K562 (cell line): ENCODE results near the gene UBAC2. TPM values are rescaled to one million over a fixed set of nuclear protein-coding genes. Genes with fewer than 3 reads are reported as not detected.
A peak's percentile ranks its signal among the peaks of the same experiment; 100 is the strongest.

Experiments used
- ATAC-seq: fragments of 200-7000 bp; cut with Tn5 transposase; 3 replicates; pipeline ENCODE4 v1.9.1; 2020; ENCODE audit warnings: moderate library complexity
- BruUV-seq: library from RNA; stranded (reverse); fragments of 400-500 nt; replicated peaks from 2 replicates; lab custom pipeline; 2021; lab: Mats Ljungman, UMichigan
- CTCF ChIA-PET: fragments of 300-600 bp; formaldehyde crosslinking; extraction: SDS; loops from one replicate; lab custom pipeline; 2021; ENCODE audit warnings: low intra/inter-chr PET ratio; lab: Yijun Ruan, JAX
- POLR2A ChIA-PET: fragments of 300-600, 350-650 bp; sonication (Branson Sonifier 250); formaldehyde crosslinking; extraction: SDS; loops from one replicate; lab custom pipeline; 2021; ENCODE audit warnings: antibody characterized with exemption, inconsistent platforms; lab: Yijun Ruan, JAX
- DNase-seq, 4 experiments: peaks; one replicate each; pipeline versions ENCODE4 v3.0.0 to v3.0.0-alpha.2; 2011 to 2018; ENCODE audit warnings: low spot score in 3 of 4, mixed read lengths in 3 of 4; ENCODE audit errors: extremely low read depth in 1 of 4
- FAIRE-seq: peaks from 2 replicates; lab custom pipeline; 2011; peaks lifted over from hg19 to GRCh38; lab: Jason Lieb, UNC
- H2AFZ ChIP-seq: 2 replicates; pipeline ENCODE4 v1.6.0; 2011; ENCODE audit warnings: low read depth, low read length, control low read depth, inconsistent platforms
- H3K27ac ChIP-seq: fragments of 200-600 bp; 3 replicates; pipeline ENCODE4 v1.8.0; 2011; ENCODE audit warnings: low read depth, mild to moderate bottlenecking, control low read depth, inconsistent platforms, low read length, moderate library complexity, mixed read lengths; ENCODE audit errors: extremely low read depth
- H3K27me3 ChIP-seq, 2 experiments: fragments of 300-600 bp in 1 of 2; 2 replicates in 1 of 2; 3 replicates in 1 of 2; pipeline versions ENCODE4 v1.6.0 to v1.8.0; 2011; ENCODE audit warnings: inconsistent platforms in 2 of 2, low read length in 2 of 2, mild to moderate bottlenecking in 1 of 2, mixed read lengths in 1 of 2, moderate library complexity in 1 of 2; ENCODE audit not compliant: control insufficient read depth in 2 of 2, insufficient read depth in 2 of 2
- H3K36me3 ChIP-seq: fragments of 300-600 bp; 3 replicates; pipeline ENCODE4 v1.8.0; 2011; ENCODE audit warnings: mild to moderate bottlenecking, low read length, inconsistent platforms; ENCODE audit not compliant: control insufficient read depth, insufficient read depth
- H3K4me1 ChIP-seq, 2 experiments: fragments of 200-600 bp in 1 of 2; replicated peaks in 1 of 2; 2 replicates in 1 of 2; 3 replicates in 1 of 2; pipeline versions ENCODE4 v1.5.1 to v1.8.0; 2011; ENCODE audit warnings: inconsistent platforms in 2 of 2, low read length in 2 of 2, mild to moderate bottlenecking in 1 of 2, mixed read lengths in 1 of 2, moderate library complexity in 1 of 2; ENCODE audit not compliant: control insufficient read depth in 2 of 2, insufficient read depth in 2 of 2
- H3K4me2 ChIP-seq: 2 replicates; pipeline ENCODE4 v1.6.1; 2011; ENCODE audit warnings: low read length, control low read depth, inconsistent platforms, mixed read lengths; ENCODE audit not compliant: insufficient read depth
- H3K4me3 ChIP-seq: fragments of 200-600 bp; sonication (generic), shearing (Covaris generic); 2 replicates; pipeline ENCODE4 v1.5.1; 2016; ENCODE audit warnings: control low read depth, inconsistent platforms
- H3K79me2 ChIP-seq: fragments of 200-600 bp; 3 replicates; pipeline ENCODE4 v1.8.0; 2011; ENCODE audit warnings: low read length, inconsistent platforms; ENCODE audit not compliant: control insufficient read depth, insufficient read depth
- H3K9ac ChIP-seq, 2 experiments: 2 replicates each; pipeline versions ENCODE4 v1.6.0 to v1.6.1; 2011; ENCODE audit warnings: low read depth in 2 of 2, low read length in 2 of 2, control low read depth in 1 of 2, inconsistent platforms in 1 of 2, mild to moderate bottlenecking in 1 of 2, mixed read lengths in 1 of 2; ENCODE audit not compliant: insufficient read depth in 1 of 2
- H3K9me1 ChIP-seq: one replicate; pipeline ENCODE4 v1.6.0; 2011; ENCODE audit warnings: inconsistent platforms, mild to moderate bottlenecking, low read length, moderate library complexity; ENCODE audit not compliant: control insufficient read depth, insufficient read depth
- H3K9me3 ChIP-seq: replicated peaks from 2 replicates; pipeline ENCODE4 v1.5.1; 2011; ENCODE audit warnings: low read depth, low read length, inconsistent platforms; ENCODE audit not compliant: control insufficient read depth, insufficient read depth
- H4K20me1 ChIP-seq: replicated peaks from 2 replicates; pipeline ENCODE4 v1.6.1; 2011; ENCODE audit warnings: low read length, inconsistent platforms, mixed read lengths; ENCODE audit not compliant: control insufficient read depth, insufficient read depth
- HNRNPLL ChIP-seq: fragments of 200-400 bp; formaldehyde crosslinking; IDR thresholded peaks from 2 replicates; pipeline ENCODE4 v1.6.1; 2017; ENCODE audit warnings: low read length, low read depth, mild to moderate bottlenecking; ENCODE audit not compliant: poor library complexity, severe bottlenecking
- TFAP4 ChIP-seq: sonication (generic); formaldehyde crosslinking; IDR thresholded peaks from 2 replicates; pipeline ENCODE4 v1.8.0; 2022; ENCODE audit warnings: missing genetic modification reagents, mild to moderate bottlenecking, moderate library complexity, borderline replicate concordance
- ZNF121 ChIP-seq: sonication (generic); formaldehyde crosslinking; conservative IDR thresholded peaks from 2 replicates; pipeline ENCODE4 v1.8.0; 2022; ENCODE audit warnings: missing genetic modification reagents
- WGBS: fragments of 100-300 bp; shearing (Covaris generic); methylation state at CpG from one replicate; pipeline ENCODE4 v1.1.6; 2016; ENCODE audit warnings: low coverage, mixed read lengths; ENCODE audit not compliant: insufficient coverage; ENCODE audit errors: missing lambda C conversion rate; 5-methylcytosine and 5-hydroxymethylcytosine counted together
- in situ Hi-C: fragments of 300-500 bp; cut with MboI; formaldehyde crosslinking; loops from 4 replicates; pipeline ENCODE4 v1.15.0; 2018; ENCODE audit warnings: inconsistent platforms, mixed read lengths
- intact Hi-C: fragments of 100-400 bp; cut with micrococcal nuclease; formaldehyde crosslinking; loops from 2 replicates; pipeline ENCODE4 v1.14.2; 2022
- polyA plus RNA-seq, 8 experiments: library from polyadenylated mRNA; depleted of rRNA in 4 of 8; stranded (reverse) in 5 of 8; unstranded in 3 of 8; fragments of >200 nt; fragmentation: Nextera tagmentation in 2 of 8; fragmentation: Illumina TruSeq in 1 of 8; extraction: Ambion mirVana in 2 of 8; extraction: Trizol in 1 of 8; gene quantifications; 2 replicates each; pipeline versions ENCODE4 v1.2.1 to v1.2.3, GENCODE V29; 2011 to 2014; ENCODE audit warnings: inconsistent platforms in 1 of 8, missing spikeins in 1 of 8
- total RNA-seq, 7 experiments: library from RNA; depleted of rRNA in 6 of 7; stranded (reverse); fragments of >200 nt in 6 of 7; fragmentation: Illumina TruSeq in 2 of 7; extraction: Trizol in 2 of 7; gene quantifications; 2 replicates each; pipeline versions ENCODE4 v1.2.1 to v1.2.3, GENCODE V29; 2011 to 2021; ENCODE audit warnings: low replicate concordance in 1 of 7

Gene UBAC2
- total and polyA plus RNA-seq, 9 of the 15 experiments (the other 6 are each of a cell fraction or from before 2014, with no cell fraction given), result 6.0 to 84.1 (median 32.3) TPM

- 14% methylated on average over 1 of the region's 1 CpG for WGBS
- FAIRE-seq (no peak), ATAC-seq (no peak), DNase-seq (no peak)
- no peak overlapping the region for H3K4me3 ChIP-seq
- POLR2A ChIA-PET, result no interaction called here
- in situ Hi-C loops (no loop called here), intact Hi-C loops (no loop called here)
- no TSS peak for BruUV-seq
- H3K4me1 ChIP-seq, result no peaks in the 10 kb centered on the region
- H2AFZ ChIP-seq, result no peak overlapping the region
- H3K79me2 ChIP-seq, result no peaks in the 10 kb centered on the region
- H3K36me3 ChIP-seq, result no peaks in the 10 kb centered on the region
- H4K20me1 ChIP-seq, result no peaks in the 10 kb centered on the region
- no peak overlapping the region for H3K9ac ChIP-seq
- TF ChIP-seq TFAP4 (CRISPR knock-in tag), result no peak
- TF ChIP-seq ZNF121, result peak; percentile 84
- CTCF ChIA-PET, result no interaction called here
- no peaks in the 10 kb centered on the region for H3K27me3 ChIP-seq
- H3K4me2 ChIP-seq, result no peak overlapping the region
- H3K9me1 ChIP-seq, result no peaks in the 10 kb centered on the region
- no peaks in the 10 kb centered on the region for H3K9me3 ChIP-seq
- H3K27ac ChIP-seq, result no peak overlapping the region
Observed at GRCh38 chr13:99161512-99161911, 39.1 kb upstream of the UBAC2 start.

DNA sequence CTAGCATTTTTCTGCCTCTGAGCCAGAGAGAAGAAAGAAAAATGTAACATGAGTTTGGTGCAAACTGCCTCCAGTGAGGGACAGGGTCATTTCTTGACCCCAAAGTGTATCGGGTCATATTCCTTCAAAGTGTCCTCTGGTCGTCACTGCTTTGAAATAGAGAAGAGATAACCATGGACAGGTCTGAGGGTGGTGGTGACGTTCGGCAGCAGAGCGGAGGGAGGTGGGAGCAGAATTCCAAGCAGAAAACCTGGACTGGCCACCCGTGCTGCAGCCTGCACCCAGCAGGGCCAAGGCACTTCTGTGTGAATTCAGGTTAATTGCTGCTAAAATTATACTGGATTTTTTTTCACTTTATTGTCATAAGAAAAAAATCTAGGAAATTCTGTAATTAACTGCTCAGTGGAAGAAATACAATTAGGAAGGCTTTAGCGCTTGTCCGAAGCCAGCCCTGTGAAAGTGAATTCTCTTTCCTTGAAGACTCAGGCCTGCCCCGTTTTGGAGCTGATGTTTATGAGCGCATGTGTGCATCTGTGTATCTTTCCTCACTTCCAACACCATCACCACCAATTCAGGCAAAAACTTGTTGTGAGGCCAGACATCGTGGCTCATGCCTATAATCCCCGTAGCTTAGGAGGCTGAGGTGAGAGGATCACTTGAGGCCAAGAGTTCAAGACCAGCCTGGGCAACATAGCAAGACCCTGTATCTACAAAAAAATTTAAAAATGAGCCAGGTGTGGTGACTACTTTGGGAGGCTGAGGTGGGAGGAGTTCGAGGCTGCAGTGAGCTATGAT is 37.9 kb upstream of the UBAC2 start:
- Histone ChIP-seq H3K27ac (no peak overlapping the region), H3K36me3 (no peaks in the 10 kb centered on the region), H3K9me3 (no peaks in the 10 kb centered on the region), H3K4me1 (no peaks in the 10 kb centered on the region), H2AFZ (0 out of 2 replicates have a peak overlapping the region, but pooled peaks have one; percentile 2), H3K4me3 (no peak overlapping the region), H3K9ac (no peak overlapping the region), H4K20me1 (no peaks in the 10 kb centered on the region), H3K4me2 (no peak overlapping the region), H3K79me2 (no peaks in the 10 kb centered on the region), H3K9me1 (no peaks in the 10 kb centered on the region), H3K27me3 (no peaks in the 10 kb centered on the region)
- DNase-seq, result no peak
- CTCF ChIA-PET, result interaction anchor here (0.7 kb wide), 1 partner anchor 127 kb away, joined by 6 read pairs; no protein-coding TSS in a partner anchor
- POLR2A ChIA-PET, result no interaction called here
- no TSS peak for BruUV-seq
- TF ChIP-seq HNRNPLL (no peak), ZNF121 (peak; percentile 60; the same call in 1 of the 2 replicates)
- 49% methylated on average over 10 of the region's 13 CpGs for WGBS
- no peak for ATAC-seq
- in situ Hi-C loops (no loop called here), intact Hi-C loops (no loop called here)
- FAIRE-seq, result peak; percentile 19
